Liver (tissue), 9 donors: Measurements from ENCODE around the gene KRTAP5-4. TPM values are rescaled to one million over a fixed set of nuclear protein-coding genes. Genes with fewer than 3 reads are reported as not detected.
A peak's percentile ranks its signal among the peaks of the same experiment; 100 is the strongest.

Source experiments
- DNase-seq: peaks from one replicate; pipeline ENCODE4 v3.0.0-alpha.2; 2017; ENCODE audit warnings: low spot score
- H3K27ac ChIP-seq, 2 donors: one replicate each; pipeline ENCODE4 v1.7.0; 2013; ENCODE audit warnings: inconsistent platforms in 2 of 2, low read length in 2 of 2, control low read depth in 1 of 2, low read depth in 1 of 2, mild to moderate bottlenecking in 1 of 2
- H3K27me3 ChIP-seq, 4 donors: one replicate each; pipeline versions ENCODE4 v1.6.1 to v1.7.0; 2013; ENCODE audit warnings: low read length in 3 of 4, inconsistent platforms in 1 of 4, mild to moderate bottlenecking in 1 of 4, moderate library complexity in 1 of 4; ENCODE audit not compliant: control insufficient read depth in 4 of 4, insufficient read depth in 4 of 4
- H3K36me3 ChIP-seq, 4 donors: one replicate each; pipeline versions ENCODE4 v1.6.1 to v1.7.0; 2013; ENCODE audit warnings: low read length in 3 of 4, mild to moderate bottlenecking in 3 of 4, low read depth in 1 of 4, moderate library complexity in 1 of 4; ENCODE audit not compliant: control insufficient read depth in 4 of 4, insufficient read depth in 3 of 4
- H3K4me1 ChIP-seq, 4 donors: one replicate each; pipeline versions ENCODE4 v1.6.1 to v1.7.0; 2013; ENCODE audit warnings: low read length in 3 of 4, mild to moderate bottlenecking in 3 of 4, moderate library complexity in 1 of 4; ENCODE audit not compliant: control insufficient read depth in 4 of 4, insufficient read depth in 4 of 4
- H3K4me3 ChIP-seq, 3 donors: one replicate each; pipeline versions ENCODE4 v1.6.1 to v1.7.0; 2013; ENCODE audit warnings: low read length in 3 of 3, control low read depth in 1 of 3, low read depth in 1 of 3, mild to moderate bottlenecking in 1 of 3
- H3K9ac ChIP-seq, 2 donors: one replicate each; pipeline ENCODE4 v1.7.0; 2013; ENCODE audit warnings: low read length in 2 of 2, mild to moderate bottlenecking in 2 of 2, moderate library complexity in 2 of 2, control low read depth in 1 of 2, low read depth in 1 of 2
- H3K9me3 ChIP-seq, 4 donors: one replicate each; pipeline versions ENCODE4 v1.6.1 to v1.7.0; 2013; ENCODE audit warnings: low read length in 3 of 4; ENCODE audit not compliant: control insufficient read depth in 4 of 4
- ATF3 ChIP-seq: IDR thresholded peaks from 2 replicates; pipeline ENCODE4 v1.6.1; 2016; ENCODE audit warnings: antibody characterized with exemption
- CTCF ChIP-seq: fragments of 150-350 bp; IDR thresholded peaks from 2 replicates; pipeline ENCODE4 v1.5.1; 2017; ENCODE audit warnings: improper control_type of control experiment, low read depth, low read length; ENCODE audit not compliant: missing input control
- EGR1 ChIP-seq, 2 donors: IDR thresholded peaks; 2 replicates each; pipeline ENCODE4 v1.6.1; 2016 to 2018; ENCODE audit warnings: antibody characterized with exemption in 2 of 2, low read depth in 2 of 2
- FOXA1 ChIP-seq: IDR thresholded peaks from 2 replicates; pipeline ENCODE4 v1.6.1; 2016; ENCODE audit warnings: antibody characterized with exemption
- FOXA2 ChIP-seq: IDR thresholded peaks from 2 replicates; pipeline ENCODE4 v1.6.1; 2016; ENCODE audit warnings: antibody characterized with exemption
- GABPA ChIP-seq, 2 donors: IDR thresholded peaks in 1 of 2; conservative IDR thresholded peaks in 1 of 2; 2 replicates each; pipeline ENCODE4 v1.6.1; 2016; ENCODE audit warnings: antibody characterized with exemption in 2 of 2, mild to moderate bottlenecking in 1 of 2, moderate library complexity in 1 of 2
- HNF4A ChIP-seq, 2 donors: conservative IDR thresholded peaks; 2 replicates each; pipeline ENCODE4 v1.6.1; 2016; ENCODE audit warnings: antibody characterized with exemption in 2 of 2, mild to moderate bottlenecking in 2 of 2
- HNF4G ChIP-seq: IDR thresholded peaks from 2 replicates; pipeline ENCODE4 v1.6.1; 2016; ENCODE audit warnings: antibody characterized with exemption
- JUND ChIP-seq, 2 donors: IDR thresholded peaks; 2 replicates each; pipeline ENCODE4 v1.6.1; 2016; ENCODE audit warnings: antibody characterized with exemption in 2 of 2
- MAX ChIP-seq: IDR thresholded peaks from 2 replicates; pipeline ENCODE4 v1.6.1; 2016; ENCODE audit warnings: antibody characterized with exemption
- NR2F2 ChIP-seq: IDR thresholded peaks from 2 replicates; pipeline ENCODE4 v1.6.1; 2016; ENCODE audit warnings: antibody characterized with exemption
- RAD21 ChIP-seq, 2 donors: IDR thresholded peaks; 2 replicates each; pipeline ENCODE4 v1.6.1; 2016; ENCODE audit warnings: antibody characterized with exemption in 2 of 2, mild to moderate bottlenecking in 2 of 2
- REST ChIP-seq: IDR thresholded peaks from 2 replicates; pipeline ENCODE4 v1.6.1; 2016; ENCODE audit warnings: antibody characterized with exemption, mild to moderate bottlenecking
- RXRA ChIP-seq, 2 donors: IDR thresholded peaks; 2 replicates each; pipeline ENCODE4 v1.6.1; 2017 to 2018; ENCODE audit warnings: antibody characterized with exemption in 2 of 2, mild to moderate bottlenecking in 1 of 2
- SP1 ChIP-seq: IDR thresholded peaks from 2 replicates; pipeline ENCODE4 v1.6.1; 2018; ENCODE audit warnings: antibody characterized with exemption, mild to moderate bottlenecking
- TAF1 ChIP-seq: conservative IDR thresholded peaks from 2 replicates; pipeline ENCODE4 v1.6.1; 2016; ENCODE audit warnings: antibody characterized with exemption, mild to moderate bottlenecking
- YY1 ChIP-seq: IDR thresholded peaks from 2 replicates; pipeline ENCODE4 v1.6.1; 2016; ENCODE audit warnings: antibody characterized with exemption, mild to moderate bottlenecking
- ZBTB33 ChIP-seq: IDR thresholded peaks from 2 replicates; pipeline ENCODE4 v1.6.1; 2016; ENCODE audit warnings: antibody characterized with exemption
- WGBS: extraction: QIAGEN DNeasy Blood & Tissue Kit; methylation state at CpG from one replicate; pipeline ENCODE4 v1.1.7; 2013; 5-methylcytosine and 5-hydroxymethylcytosine counted together
- polyA plus RNA-seq, 2 donors: library from polyadenylated mRNA; stranded (reverse) in 1 of 2; unstranded in 1 of 2; fragments of 200-250 nt in 1 of 2; fragments of >200 nt in 1 of 2; fragmentation: Nextera tagmentation in 1 of 2; extraction: Ambion mirVana in 1 of 2; gene quantifications; one replicate each; pipeline versions ENCODE4 v1.2.1 to v1.2.3, GENCODE V29; 2013 to 2015
- total RNA-seq, 2 donors: library from RNA; depleted of rRNA; stranded (reverse); fragments of >200 nt; gene quantifications; one replicate each; pipeline ENCODE4 v1.2.3, GENCODE V29; 2014
- donor health status: healthy.
- donor health status: healthy.
- donor health status: healthy.
- donor health status: healthy.
- donor health status: healthy.

The KRTAP5-4 gene
- total and polyA plus RNA-seq, 4 donors: not detected

- H3K27me3 ChIP-seq: no peaks in the 10 kb centered on the region
- H3K27ac ChIP-seq: peak overlapping the region; percentile 77 to 92
- no peaks in the 10 kb centered on the region for H3K9me3 ChIP-seq
- no peaks in the 10 kb centered on the region for H3K36me3 ChIP-seq
- 70% methylated on average over 14 of the region's 14 CpGs for WGBS
- H3K4me1 ChIP-seq: peaks cover 13 to 33% (median 27%) of the 10 kb centered on the region in 4 donors
- no peak overlapping the region for H3K9ac ChIP-seq
- no peak overlapping the region for H3K4me3 ChIP-seq
- no peak for TF ChIP-seq RAD21 (IDR thresholded peaks at IDR 0.05)
- no peak for TF ChIP-seq REST
- TF ChIP-seq SP1: no peak
- TF ChIP-seq YY1: no peak
- TF ChIP-seq GABPA (IDR thresholded peaks at IDR 0.05 in 1 of 2, conservative IDR thresholded peaks at IDR 0.05 in 1 of 2): no peak
- no peak for DNase-seq
Observed at GRCh38 chr11:1659506-1659905, 37.6 kb upstream of the KRTAP5-4 start.

GRCh38 chr11:1656670-1657069 is 34.7 kb upstream of the KRTAP5-4 start:
- Histone ChIP-seq H3K9ac (peak overlapping the region in 1 of 2 donors; percentile 42), H3K4me1 (peaks cover 26 to 51% (median 45%) of the 10 kb centered on the region in 4 donors), H3K4me3 (no peak overlapping the region), H3K36me3 (no peaks in the 10 kb centered on the region), H3K27me3 (no peaks in the 10 kb centered on the region), H3K27ac (peak overlapping the region; percentile 76 to 89), H3K9me3 (no peaks in the 10 kb centered on the region)
- TF ChIP-seq FOXA2 (no peak), TAF1 (no peak), MAX (no peak), EGR1 (IDR thresholded peaks at IDR 0.05; ENCODE audit: low read depth in 2 of 2) (no peak), CTCF (no peak), FOXA1 (no peak), HNF4G (no peak), ATF3 (no peak), HNF4A (conservative IDR thresholded peaks at IDR 0.05) (no peak), JUND (IDR thresholded peaks at IDR 0.05) (no peak), YY1 (no peak), RXRA (IDR thresholded peaks at IDR 0.05) (no peak), REST (no peak), RAD21 (IDR thresholded peaks at IDR 0.05) (no peak), NR2F2 (no peak), GABPA (IDR thresholded peaks at IDR 0.05 in 1 of 2, conservative IDR thresholded peaks at IDR 0.05 in 1 of 2) (no peak), ZBTB33 (no peak), SP1 (no peak)
- no peak for DNase-seq
- 84% methylated on average over 7 of the region's 7 CpGs for WGBS
